AG08395 (cell line): ENCODE measurements around the gene UBA5.

ENCODE experiments used
- DNase-seq: peaks from one replicate; pipeline ENCODE4 v3.0.0; 2012; ENCODE audit warnings: mixed read lengths, low spot score

UBA5 gene

GRCh38 chr3:132654190-132654589 is 5.9 kb upstream of the UBA5 start:
- no peak for DNase-seq

DNA sequence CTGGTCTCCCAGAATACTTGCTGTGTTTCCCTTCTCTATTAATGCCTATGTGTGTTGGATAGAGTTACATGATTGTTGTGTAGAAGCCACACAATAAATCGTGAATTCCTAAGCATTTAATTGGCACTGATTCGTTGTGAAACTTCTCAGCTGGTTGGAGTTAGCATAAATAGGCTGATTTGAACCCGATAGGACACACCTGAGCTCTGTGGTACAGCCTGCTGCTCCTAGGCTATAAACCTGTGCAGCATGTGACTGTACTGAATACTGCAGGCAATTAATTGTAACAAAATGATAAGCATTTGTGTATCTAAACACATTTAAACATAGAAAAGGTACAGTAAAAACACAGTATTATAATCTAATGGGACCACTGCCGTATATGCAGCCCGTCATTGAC is 5.4 kb upstream of the UBA5 start:
- DNase-seq = no peak

DNA sequence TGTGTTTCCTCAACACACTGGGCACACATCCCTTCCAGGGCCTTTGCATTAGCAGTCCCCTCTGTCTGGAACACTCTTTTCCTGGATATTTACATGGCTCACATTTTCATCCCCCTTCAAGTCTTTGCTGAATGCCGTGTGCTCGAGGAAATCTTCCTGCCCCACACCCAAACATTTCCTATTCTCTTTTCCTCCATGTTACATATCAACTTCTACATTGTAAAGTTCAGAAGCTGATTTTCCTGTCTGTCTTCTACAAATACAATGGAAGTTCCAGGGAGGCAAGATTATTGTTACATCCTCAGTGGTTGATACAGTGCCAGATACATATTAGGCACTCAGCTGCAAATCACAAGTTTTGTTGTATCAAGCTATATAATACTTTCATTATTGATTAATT is 4.7 kb upstream of the UBA5 start:
- DNase-seq = no peak

DNA sequence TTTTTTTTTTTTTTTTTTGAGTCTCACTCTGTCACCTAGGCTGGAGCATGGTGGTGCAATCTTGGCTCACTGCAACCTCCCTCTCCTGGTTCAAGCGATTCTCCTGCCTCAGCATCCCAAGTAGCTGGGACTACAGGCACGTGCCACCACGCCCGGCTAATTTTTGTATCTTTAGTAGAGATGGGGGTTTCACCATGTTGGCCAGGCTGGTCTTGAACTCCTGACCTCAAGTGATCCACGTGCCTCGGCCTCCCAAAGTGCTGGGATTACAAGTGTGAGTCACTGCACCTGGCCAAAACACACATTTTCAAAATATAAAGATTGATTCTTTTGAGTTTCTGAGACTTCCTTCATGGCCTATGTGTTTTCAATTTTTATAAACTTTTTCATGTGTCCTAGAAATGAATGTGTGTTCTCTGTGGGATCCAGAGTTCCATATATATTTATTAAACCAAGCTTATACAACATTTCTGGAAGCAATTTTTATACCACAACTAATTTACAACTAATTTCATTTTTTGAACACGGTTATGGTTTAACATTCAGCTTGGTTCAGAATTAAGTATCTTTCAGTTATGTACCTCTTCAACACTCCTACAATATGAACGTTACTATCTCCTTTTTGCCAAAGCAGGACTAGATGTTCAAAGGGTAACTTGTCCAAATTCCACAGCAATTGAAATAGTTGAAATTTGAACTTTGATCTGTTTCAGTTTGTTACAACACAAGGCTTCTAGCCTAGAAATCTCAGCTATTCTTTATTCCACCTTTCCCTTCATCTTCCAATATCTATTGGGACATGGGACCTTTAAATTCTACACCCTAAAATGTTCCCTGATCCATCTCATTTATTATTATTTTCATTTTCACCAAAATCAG is 2.0 kb upstream of the UBA5 start:
- no peak for DNase-seq

GRCh38 chr3:132659000-132659364 is 1.1 kb upstream of the UBA5 start:
- no peak for DNase-seq

GRCh38 chr3:132659365-132660051 is 621 bp upstream of the UBA5 start, which contains the start of gene ACAD11:
Gene ACAD11, minus strand, starts transcription at chr3:132659809. Its CDS starts 58 bp downstream, at chr3:132659751.
- DNase-seq = peak; percentile 70

GRCh38 chr3:132660811-132661070 is 612 bp downstream of the UBA5 start:
- peak; percentile 23 for DNase-seq

DNA sequence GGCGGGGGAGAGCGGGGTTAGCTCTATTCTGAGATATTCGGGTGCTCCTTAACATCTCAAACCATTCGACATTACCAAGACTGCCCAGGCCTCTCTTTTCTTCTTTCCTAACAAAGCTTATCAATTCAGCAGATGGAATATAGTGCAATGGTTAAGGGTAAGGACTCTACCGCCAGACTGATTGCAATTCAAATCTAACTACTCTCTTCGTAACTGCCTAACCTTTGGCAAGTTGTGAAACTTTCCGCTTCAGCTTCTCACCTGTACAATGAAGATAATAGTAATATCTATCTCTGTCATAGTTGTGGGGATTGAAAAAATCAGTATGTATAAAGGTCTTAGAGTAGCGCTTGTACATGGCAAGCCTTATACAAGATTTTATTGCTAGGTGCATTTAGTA is 972 bp downstream of the UBA5 start:
- no peak for DNase-seq

DNA sequence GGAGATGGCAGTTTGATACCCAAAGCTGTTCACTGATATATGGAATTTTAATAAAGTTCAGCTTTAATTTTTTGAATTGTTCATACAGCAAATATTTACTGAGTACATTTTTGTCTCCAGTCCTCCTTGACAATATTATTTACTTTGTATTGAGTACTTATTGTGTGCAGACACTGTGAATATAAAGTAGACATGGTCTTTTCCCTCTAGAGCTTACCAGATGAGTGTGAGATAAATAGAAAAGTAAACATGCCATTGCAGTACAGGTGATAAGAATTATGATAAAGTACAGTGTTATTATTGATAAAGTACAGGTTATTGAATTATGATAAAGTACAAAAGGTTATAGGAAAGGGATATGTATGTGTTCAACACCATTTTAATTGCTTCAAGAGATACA is 2.1 kb downstream of the UBA5 start:
- no peak for DNase-seq

DNA sequence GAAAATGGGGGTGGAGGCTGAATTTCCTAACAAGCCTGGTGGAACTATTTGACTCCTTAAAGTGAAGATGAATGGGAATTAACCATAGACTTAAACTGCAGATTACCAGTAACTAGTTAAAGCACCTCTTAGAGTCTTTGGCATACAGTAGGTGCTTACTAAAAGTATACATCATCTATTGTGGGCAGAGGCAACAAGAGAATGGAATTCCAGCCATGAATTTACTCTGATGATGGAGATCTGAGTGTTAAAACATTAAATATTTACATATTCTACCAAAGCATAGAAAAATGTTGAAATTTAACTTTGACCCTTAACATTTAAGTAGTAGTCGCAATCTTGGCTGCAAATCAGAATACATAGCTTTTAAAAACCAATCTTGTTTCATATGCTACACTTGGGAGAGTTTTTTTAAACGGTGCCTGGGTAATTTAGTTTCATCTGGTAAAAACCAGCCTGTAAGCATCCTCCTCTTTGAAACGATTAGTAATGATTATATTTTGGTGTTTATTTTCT is 5.2 kb downstream of the UBA5 start:
- no peak for DNase-seq

DNA sequence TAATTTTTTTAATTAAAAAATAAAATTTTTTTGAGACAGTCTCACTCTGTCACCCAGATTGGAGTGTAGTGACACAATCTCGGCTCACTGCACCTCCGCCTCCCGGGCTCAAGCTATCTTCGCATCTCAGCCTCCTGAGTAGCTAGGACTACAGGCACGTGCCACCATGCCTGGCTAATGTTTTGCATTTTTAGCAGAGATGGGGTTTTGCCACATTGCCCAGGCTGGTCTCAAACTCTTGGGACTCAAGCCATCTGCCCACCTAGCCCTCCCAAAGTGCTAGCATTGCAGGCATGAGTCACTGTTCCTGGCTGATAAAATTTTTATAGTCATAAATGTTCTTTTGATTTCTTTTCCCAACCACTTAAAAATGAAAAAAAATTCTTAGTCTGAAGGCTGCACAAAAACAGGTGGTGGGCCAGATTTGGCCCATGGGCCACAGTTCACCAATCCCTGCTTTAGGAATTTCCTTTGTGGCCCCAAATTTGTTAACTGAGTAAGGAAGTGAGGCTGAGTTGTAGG is 9.2 kb downstream of the UBA5 start:
- no peak for DNase-seq

- DNase-seq = no peak
Observed at GRCh38 chr3:132675408-132675807, 15.3 kb downstream of the UBA5 start.

DNA sequence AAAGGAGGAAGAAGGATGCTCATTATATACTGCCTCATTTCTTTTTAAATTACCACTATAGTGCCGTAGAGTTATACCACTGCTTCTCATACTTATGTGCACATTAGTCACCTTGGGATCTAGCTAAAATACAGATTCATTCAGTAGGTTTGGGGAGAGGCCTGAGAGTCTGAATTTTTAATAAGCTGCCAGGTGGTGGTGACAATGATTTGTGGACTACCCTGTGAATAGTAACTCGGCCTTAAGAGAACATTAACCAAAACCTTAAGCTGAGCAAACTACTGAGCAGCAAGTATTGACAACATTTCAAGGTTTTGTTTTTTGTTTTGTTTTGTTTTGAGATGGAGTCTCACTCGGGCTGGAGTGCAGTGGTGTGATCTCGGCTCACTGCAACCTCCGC is 19.8 kb downstream of the UBA5 start:
- no peak for DNase-seq

DNA sequence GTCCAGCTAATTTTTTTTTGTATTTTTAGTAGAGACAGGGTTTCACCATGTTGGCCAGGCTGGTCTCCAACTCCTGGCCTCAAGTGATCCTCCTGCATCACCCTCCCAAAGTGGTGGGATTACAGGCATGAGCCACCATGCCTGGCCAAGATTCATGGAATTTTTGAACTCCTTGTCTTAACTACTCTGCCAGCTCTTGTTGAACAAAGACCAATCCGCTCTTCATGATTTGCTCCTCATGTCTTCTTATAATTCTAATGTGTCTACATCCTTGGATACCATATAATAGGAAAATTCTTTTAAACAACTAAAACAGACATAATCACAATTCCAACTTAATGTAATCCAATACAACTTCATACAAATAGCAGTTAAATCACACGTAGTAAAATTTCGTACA is 21.3 kb downstream of the UBA5 start:
- DNase-seq = no peak

GRCh38 chr3:132682201-132682600 is 22.1 kb downstream of the UBA5 start:
- DNase-seq = no peak

GRCh38 chr3:132690040-132690439 is 29.9 kb downstream of the UBA5 start:
- no peak for DNase-seq

DNA sequence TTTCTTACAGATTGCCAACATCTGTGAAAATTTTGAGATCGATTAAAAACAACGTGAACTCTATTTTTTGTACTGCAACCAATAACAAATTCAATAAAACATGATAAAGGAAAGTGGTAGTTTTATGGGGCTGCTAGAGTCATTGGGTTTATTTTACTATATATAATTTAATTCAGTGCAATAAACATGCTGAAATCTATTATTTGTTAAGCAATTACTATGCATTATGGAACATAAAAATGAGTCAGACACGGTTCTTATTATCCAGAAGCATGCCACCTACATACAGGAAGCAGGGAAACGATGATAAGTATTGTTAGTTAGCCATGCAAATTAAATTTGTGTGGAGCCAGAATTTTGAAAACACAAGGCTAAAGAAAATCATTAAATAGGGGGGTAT is 34.9 kb downstream of the UBA5 start:
- no peak for DNase-seq

- DNase-seq = no peak
Observed at GRCh38 chr3:132695422-132695821, 35.3 kb downstream of the UBA5 start.

DNA sequence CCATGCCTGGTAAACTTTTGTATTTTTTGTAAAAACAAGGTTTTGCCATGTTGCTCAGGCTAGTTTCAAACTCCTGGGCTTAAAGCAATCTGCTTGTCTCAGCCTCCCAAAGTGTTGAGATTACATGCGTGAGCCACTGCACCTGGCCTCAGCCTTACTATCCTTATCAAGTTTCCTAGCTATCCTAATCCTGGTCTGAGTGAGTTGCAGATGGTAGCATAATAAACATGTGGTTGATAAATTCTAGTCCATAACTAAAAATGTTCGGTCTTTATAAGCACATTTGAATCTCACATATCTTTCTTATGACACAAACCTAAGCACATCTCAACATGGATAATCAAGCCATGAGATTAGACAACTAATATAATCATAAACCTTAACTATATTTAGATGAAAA is 43.6 kb downstream of the UBA5 start:
- DNase-seq = no peak

GRCh38 chr3:132709761-132710160 is 49.6 kb downstream of the UBA5 start:
- DNase-seq = no peak

GRCh38 chr3:132710311-132710710 is 50.2 kb downstream of the UBA5 start:
- DNase-seq = no peak

DNA sequence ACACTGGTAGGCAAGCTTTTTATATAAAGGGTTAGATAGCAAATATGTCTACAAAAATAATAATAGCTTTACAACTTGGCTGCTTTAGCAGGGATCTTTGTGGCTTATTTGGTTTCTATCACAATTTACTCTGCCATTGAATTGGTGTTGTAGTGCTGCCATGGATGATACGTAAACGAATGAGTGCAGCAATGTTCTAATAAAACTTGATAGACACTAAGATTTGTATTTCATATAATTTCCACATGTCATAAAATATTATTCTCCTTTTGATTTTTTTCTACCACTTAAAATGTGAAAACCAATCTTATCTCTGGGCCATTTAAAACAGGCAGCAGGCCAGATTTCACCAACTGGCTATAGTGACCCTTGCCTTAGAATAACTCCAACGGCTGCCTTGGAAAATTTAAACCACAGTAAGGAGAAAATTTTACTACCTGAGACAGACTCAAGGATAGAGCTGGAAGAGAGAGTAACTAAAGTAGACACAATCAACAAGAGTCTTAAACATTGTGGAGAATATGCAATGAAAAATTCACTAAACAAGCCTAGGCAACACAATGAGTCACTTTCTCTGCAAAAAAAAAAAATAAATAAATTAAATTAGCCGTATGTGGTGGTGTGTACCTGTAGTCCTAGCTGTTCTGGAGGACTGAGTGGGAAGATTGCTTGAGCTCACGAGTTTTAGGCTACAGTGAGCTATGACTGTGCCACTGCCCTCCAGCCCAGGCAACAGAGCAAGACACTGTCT is 54.0 kb downstream of the UBA5 start:
- no peak for DNase-seq

DNA sequence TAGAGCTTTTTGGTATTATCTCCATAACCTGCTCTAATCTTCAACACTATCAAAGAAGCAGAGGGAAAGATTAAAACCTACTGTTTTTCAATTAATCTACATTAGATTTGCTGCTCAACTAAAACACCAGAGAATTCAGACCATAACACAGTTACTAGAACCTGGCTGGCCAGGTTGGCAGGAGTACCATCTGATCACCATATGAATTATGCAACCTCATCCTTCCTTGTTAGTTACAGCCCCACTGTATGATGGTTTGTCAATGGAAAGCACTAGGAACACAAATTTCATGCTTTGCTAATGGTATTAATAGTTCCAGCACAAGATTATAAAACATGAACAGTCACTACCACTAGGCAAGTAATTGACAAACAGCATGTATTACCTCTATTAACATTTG is 56.2 kb downstream of the UBA5 start:
- no peak for DNase-seq
